NB4 (cell line): Measurements from ENCODE around the gene SGPP2.
"Not testable (repeated sequence)": the region's sequence is repeated elsewhere in the genome, so short reads cannot be mapped to it uniquely, and the experiment has no call there.

Experiments
- MYC ChIP-seq: IDR thresholded peaks from 2 replicates; pipeline ENCODE4 v1.6.1; 2011; ENCODE audit warnings: low read depth, low read length
- POLR2A ChIP-seq: IDR thresholded peaks from 2 replicates; pipeline ENCODE4 v1.6.1; 2011; ENCODE audit warnings: mild to moderate bottlenecking; ENCODE audit not compliant: insufficient read length; ENCODE audit errors: extremely low read depth
- TF ChIP-seq, protein P1 (sequence below): IDR thresholded peaks from one replicate; pipeline ENCODE4 v1.5.1; 2012; ENCODE audit warnings: low read depth, low read length
- TF ChIP-seq, protein P2 (sequence below): IDR thresholded peaks from 2 replicates; pipeline ENCODE4 v1.6.1; 2011; ENCODE audit warnings: low read depth, low read length

DNA sequence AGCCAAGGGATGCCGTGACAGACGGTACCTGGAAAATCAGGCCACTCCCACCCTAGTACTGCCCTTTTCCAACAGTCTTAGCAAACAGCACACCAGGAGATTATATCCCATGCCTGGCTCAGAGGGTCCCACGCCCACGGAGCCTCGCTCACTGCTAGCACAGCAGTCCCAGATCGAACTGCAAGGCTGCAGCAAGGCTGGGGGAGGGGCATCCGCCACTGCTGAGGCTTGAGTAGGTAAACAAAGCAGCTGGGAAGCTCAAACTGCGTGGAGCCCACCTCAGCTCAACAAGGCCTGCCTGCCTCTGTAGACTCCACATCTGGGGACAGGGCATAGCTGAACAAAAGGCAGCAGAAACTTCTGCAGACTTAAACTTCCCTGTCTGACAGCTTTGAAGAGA lies 160.2 kb downstream of the SGPP2 start:
- TF ChIP-seq POLR2A, MYC: not testable (repeated sequence)
- TF ChIP-seq, protein P1, sequence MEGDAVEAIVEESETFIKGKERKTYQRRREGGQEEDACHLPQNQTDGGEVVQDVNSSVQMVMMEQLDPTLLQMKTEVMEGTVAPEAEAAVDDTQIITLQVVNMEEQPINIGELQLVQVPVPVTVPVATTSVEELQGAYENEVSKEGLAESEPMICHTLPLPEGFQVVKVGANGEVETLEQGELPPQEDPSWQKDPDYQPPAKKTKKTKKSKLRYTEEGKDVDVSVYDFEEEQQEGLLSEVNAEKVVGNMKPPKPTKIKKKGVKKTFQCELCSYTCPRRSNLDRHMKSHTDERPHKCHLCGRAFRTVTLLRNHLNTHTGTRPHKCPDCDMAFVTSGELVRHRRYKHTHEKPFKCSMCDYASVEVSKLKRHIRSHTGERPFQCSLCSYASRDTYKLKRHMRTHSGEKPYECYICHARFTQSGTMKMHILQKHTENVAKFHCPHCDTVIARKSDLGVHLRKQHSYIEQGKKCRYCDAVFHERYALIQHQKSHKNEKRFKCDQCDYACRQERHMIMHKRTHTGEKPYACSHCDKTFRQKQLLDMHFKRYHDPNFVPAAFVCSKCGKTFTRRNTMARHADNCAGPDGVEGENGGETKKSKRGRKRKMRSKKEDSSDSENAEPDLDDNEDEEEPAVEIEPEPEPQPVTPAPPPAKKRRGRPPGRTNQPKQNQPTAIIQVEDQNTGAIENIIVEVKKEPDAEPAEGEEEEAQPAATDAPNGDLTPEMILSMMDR: not testable (repeated sequence)
- TF ChIP-seq, protein P2, sequence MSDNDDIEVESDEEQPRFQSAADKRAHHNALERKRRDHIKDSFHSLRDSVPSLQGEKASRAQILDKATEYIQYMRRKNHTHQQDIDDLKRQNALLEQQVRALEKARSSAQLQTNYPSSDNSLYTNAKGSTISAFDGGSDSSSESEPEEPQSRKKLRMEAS: not testable (repeated sequence)
